ENCODE measurements around the gene S100B.

Gene S100B

GRCh38 chr21:46628868-46629267 is 24.0 kb upstream of the S100B start:
- no peak for DNase-seq (ENCODE audit: low read depth)
- TF ChIP-seq CTCF (IDR thresholded peaks at IDR 0.05; ENCODE audit: control insufficient read depth, insufficient read depth, low read depth, low read length, missing control alignments): no peak

GRCh38 chr21:46627726-46628125 is 22.8 kb upstream of the S100B start:
- no peak for DNase-seq (ENCODE audit: low read depth)
- no peak for TF ChIP-seq CTCF (IDR thresholded peaks at IDR 0.05; ENCODE audit: control insufficient read depth, insufficient read depth, low read depth, low read length, missing control alignments)
- H3K4me3 ChIP-seq (ENCODE audit: control insufficient read depth, low read depth, low read length): no peak overlapping the region

More at GRCh38 chr21:46628868-46629267, 24.0 kb upstream of the S100B start:
- no peak overlapping the region for H3K4me3 ChIP-seq (ENCODE audit: control insufficient read depth, low read depth, low read length)

- DNase-seq (ENCODE audit: low read depth): no peak
- no peak for TF ChIP-seq CTCF (IDR thresholded peaks at IDR 0.05; ENCODE audit: control insufficient read depth, insufficient read depth, low read depth, low read length, missing control alignments)
- no peak overlapping the region for H3K4me3 ChIP-seq (ENCODE audit: control insufficient read depth, low read depth, low read length)
Observed at GRCh38 chr21:46626975-46627501, 22.2 kb upstream of the S100B start.

- TF ChIP-seq CTCF (IDR thresholded peaks at IDR 0.05; ENCODE audit: control insufficient read depth, insufficient read depth, low read depth, low read length, missing control alignments): no peak
Observed at GRCh38 chr21:46626536-46626935, 21.7 kb upstream of the S100B start.

GRCh38 chr21:46625759-46626158 is 20.9 kb upstream of the S100B start:
- no peak for DNase-seq (ENCODE audit: low read depth)
- no peak for TF ChIP-seq CTCF (IDR thresholded peaks at IDR 0.05; ENCODE audit: control insufficient read depth, insufficient read depth, low read depth, low read length, missing control alignments)
- H3K4me3 ChIP-seq (ENCODE audit: control insufficient read depth, low read depth, low read length): no peak overlapping the region

More at GRCh38 chr21:46626536-46626935, 21.7 kb upstream of the S100B start:
- H3K4me3 ChIP-seq (ENCODE audit: control insufficient read depth, low read depth, low read length): no peak overlapping the region
- DNase-seq (ENCODE audit: low read depth): no peak

GRCh38 chr21:46624050-46624449 is 19.2 kb upstream of the S100B start:
- DNase-seq (ENCODE audit: low read depth): no peak
- no peak for TF ChIP-seq CTCF (IDR thresholded peaks at IDR 0.05; ENCODE audit: control insufficient read depth, insufficient read depth, low read depth, low read length, missing control alignments)
- no peak overlapping the region for H3K4me3 ChIP-seq (ENCODE audit: control insufficient read depth, low read depth, low read length)

GRCh38 chr21:46622226-46622625 is 17.3 kb upstream of the S100B start:
- H3K4me3 ChIP-seq (ENCODE audit: control insufficient read depth, low read depth, low read length): no peak overlapping the region
- no peak for DNase-seq (ENCODE audit: low read depth)
- TF ChIP-seq CTCF (IDR thresholded peaks at IDR 0.05; ENCODE audit: control insufficient read depth, insufficient read depth, low read depth, low read length, missing control alignments): no peak

Measured in AG09309 (cell line).